ENCODE data around the gene HK1. TPM values are rescaled to one million over a fixed set of nuclear protein-coding genes. Genes with fewer than 3 reads are reported as not detected.
A peak's percentile ranks its signal among the peaks of the same experiment; 100 is the strongest.

The HK1 gene
- total RNA-seq, 1 donor from 2014 or later, result 88.8 TPM

- H3K27me3 Mint-ChIP-seq (ENCODE audit: low read depth), result no peaks in the 10 kb centered on the region
- H3K36me3 Mint-ChIP-seq (ENCODE audit: low read depth), result peaks cover 8% of the 10 kb centered on the region
- no peak overlapping the region for H3K4me3 Mint-ChIP-seq
- no peaks in the 10 kb centered on the region for H3K9me3 Mint-ChIP-seq
- no peak for TF ChIP-seq CTCF (conservative IDR thresholded peaks at IDR 0.05)
- no peak overlapping the region for H3K27ac Mint-ChIP-seq (ENCODE audit: unreplicated experiment)
- H3K4me1 Mint-ChIP-seq, result peaks cover 4% of the 10 kb centered on the region
- no peak for DNase-seq (ENCODE audit: low read depth, low spot score)
Measured at GRCh38 chr10:69379800-69380199, 101.5 kb downstream of the HK1 start.

GRCh38 chr10:69382382-69383117 is 104.3 kb downstream of the HK1 start:
- Mint-ChIP-seq H3K4me3 (no peak overlapping the region), H3K36me3 (ENCODE audit: low read depth) (peaks cover 8% of the 10 kb centered on the region)
- DNase-seq (ENCODE audit: low read depth, low spot score), result no peak

GRCh38 chr10:69383558-69383957 is 105.3 kb downstream of the HK1 start:
- H3K27me3 Mint-ChIP-seq (ENCODE audit: low read depth), result no peaks in the 10 kb centered on the region
- H3K9me3 Mint-ChIP-seq, result no peaks in the 10 kb centered on the region
- H3K27ac Mint-ChIP-seq (ENCODE audit: unreplicated experiment), result no peak overlapping the region
- H3K4me1 Mint-ChIP-seq, result no peaks in the 10 kb centered on the region
- peaks cover 11% of the 10 kb centered on the region for H3K36me3 Mint-ChIP-seq (ENCODE audit: low read depth)
- no peak overlapping the region for H3K4me3 Mint-ChIP-seq
- no peak for DNase-seq (ENCODE audit: low read depth, low spot score)
- TF ChIP-seq CTCF (conservative IDR thresholded peaks at IDR 0.05), result no peak

More at GRCh38 chr10:69382382-69383117, 104.3 kb downstream of the HK1 start:
- Mint-ChIP-seq H3K27ac (ENCODE audit: unreplicated experiment) (peak overlapping the region; percentile 72), H3K27me3 (ENCODE audit: low read depth) (no peaks in the 10 kb centered on the region), H3K4me1 (no peaks in the 10 kb centered on the region), H3K9me3 (no peaks in the 10 kb centered on the region)
- TF ChIP-seq CTCF (conservative IDR thresholded peaks at IDR 0.05), result no peak

GRCh38 chr10:69384320-69384719 is 106.0 kb downstream of the HK1 start:
- peaks cover 11% of the 10 kb centered on the region for H3K36me3 Mint-ChIP-seq (ENCODE audit: low read depth)
- H3K4me1 Mint-ChIP-seq, result no peaks in the 10 kb centered on the region
- H3K27ac Mint-ChIP-seq (ENCODE audit: unreplicated experiment), result peak overlapping the region; percentile 88
- TF ChIP-seq CTCF (conservative IDR thresholded peaks at IDR 0.05), result no peak
- H3K27me3 Mint-ChIP-seq (ENCODE audit: low read depth), result no peaks in the 10 kb centered on the region
- no peak overlapping the region for H3K4me3 Mint-ChIP-seq
- no peaks in the 10 kb centered on the region for H3K9me3 Mint-ChIP-seq
- DNase-seq (ENCODE audit: low read depth, low spot score), result no peak

GRCh38 chr10:69385454-69386350 is 107.4 kb downstream of the HK1 start:
- no peaks in the 10 kb centered on the region for H3K27me3 Mint-ChIP-seq (ENCODE audit: low read depth)
- H3K4me1 Mint-ChIP-seq, result peaks cover 5% of the 10 kb centered on the region
- peaks cover 9% of the 10 kb centered on the region for H3K36me3 Mint-ChIP-seq (ENCODE audit: low read depth)
- H3K27ac Mint-ChIP-seq (ENCODE audit: unreplicated experiment), result no peak overlapping the region
- no peak for DNase-seq (ENCODE audit: low read depth, low spot score)
- no peak for TF ChIP-seq CTCF (conservative IDR thresholded peaks at IDR 0.05)
- no peak overlapping the region for H3K4me3 Mint-ChIP-seq
- no peaks in the 10 kb centered on the region for H3K9me3 Mint-ChIP-seq

Measured in neural crest cell (in vitro differentiated cells).